GM12864 (cell line): ENCODE results near the gene OPCML.

Experiments used
- DNase-seq: peaks from one replicate; pipeline ENCODE4 v3.0.0-alpha.2; 2011; ENCODE audit warnings: low read depth
- H3K4me3 ChIP-seq: 2 replicates; pipeline ENCODE4 v1.5.1; 2011; ENCODE audit warnings: mild to moderate bottlenecking, low read depth, low read length, control low read depth
- CTCF ChIP-seq: IDR thresholded peaks from 2 replicates; pipeline ENCODE4 v1.5.1; 2011; ENCODE audit warnings: low read depth, mild to moderate bottlenecking, moderate library complexity, low read length, control low read depth, inconsistent platforms; ENCODE audit errors: missing control alignments

The OPCML gene

DNA sequence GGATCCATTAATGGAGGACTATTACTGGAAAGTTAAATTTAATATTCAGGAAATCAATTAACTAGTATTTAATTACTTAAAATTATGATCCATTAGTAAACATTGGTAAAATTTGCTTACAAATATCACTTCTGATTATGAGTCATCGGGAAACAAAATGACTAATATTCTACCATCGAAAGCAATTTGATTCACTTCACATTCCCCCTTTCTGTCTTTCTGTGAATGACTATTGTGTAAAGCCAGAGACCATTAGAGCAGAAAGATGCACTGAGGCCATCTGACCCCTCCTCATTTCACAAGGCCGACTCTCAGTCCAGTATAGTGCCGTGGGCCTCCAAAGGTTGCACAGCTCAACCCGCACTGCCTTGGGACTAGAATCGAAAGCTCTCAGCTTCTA is 619.0 kb downstream of the OPCML start:
- DNase-seq, result no peak
- no peak overlapping the region for H3K4me3 ChIP-seq
- no peak for TF ChIP-seq CTCF

GRCh38 chr11:132911186-132911585 is 621.1 kb downstream of the OPCML start:
- H3K4me3 ChIP-seq, result no peak overlapping the region
- no peak for DNase-seq
- no peak for TF ChIP-seq CTCF

DNA sequence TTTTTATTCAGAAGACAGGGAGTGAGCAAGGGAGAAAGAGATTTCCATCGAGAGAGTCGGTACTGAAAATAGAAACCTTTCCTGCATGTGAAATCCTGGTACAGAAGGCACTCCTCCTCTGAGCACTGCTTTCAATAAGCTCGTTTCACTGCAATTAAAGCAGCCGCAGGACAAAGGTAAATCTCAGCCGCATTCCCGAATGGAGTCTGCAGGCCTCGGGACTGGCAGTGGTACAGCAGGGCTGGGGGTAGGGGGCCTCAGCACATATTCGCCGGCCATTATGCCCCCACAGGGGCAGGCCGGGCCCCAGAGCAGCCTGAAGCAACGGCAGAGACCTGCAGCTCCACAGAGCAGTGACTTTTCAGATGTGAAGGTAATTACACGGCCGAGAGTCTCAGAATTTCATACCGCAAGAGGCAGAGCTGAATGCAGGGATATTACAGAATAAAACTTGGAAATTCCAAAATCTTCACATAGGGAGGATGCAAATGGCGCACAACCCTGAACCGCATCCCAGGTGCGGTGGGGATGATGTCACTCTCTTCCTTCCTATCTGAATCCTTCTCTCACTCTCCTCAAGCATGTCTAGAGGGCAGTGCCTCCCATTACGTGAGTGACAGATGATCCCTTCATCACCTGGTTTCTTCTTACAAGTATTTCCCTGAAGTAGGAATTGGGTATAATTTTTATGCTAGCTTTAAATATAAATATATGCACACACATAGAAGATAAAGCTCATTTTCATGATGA is 622.1 kb downstream of the OPCML start:
- TF ChIP-seq CTCF, result no peak
- no peak overlapping the region for H3K4me3 ChIP-seq
- no peak for DNase-seq

DNA sequence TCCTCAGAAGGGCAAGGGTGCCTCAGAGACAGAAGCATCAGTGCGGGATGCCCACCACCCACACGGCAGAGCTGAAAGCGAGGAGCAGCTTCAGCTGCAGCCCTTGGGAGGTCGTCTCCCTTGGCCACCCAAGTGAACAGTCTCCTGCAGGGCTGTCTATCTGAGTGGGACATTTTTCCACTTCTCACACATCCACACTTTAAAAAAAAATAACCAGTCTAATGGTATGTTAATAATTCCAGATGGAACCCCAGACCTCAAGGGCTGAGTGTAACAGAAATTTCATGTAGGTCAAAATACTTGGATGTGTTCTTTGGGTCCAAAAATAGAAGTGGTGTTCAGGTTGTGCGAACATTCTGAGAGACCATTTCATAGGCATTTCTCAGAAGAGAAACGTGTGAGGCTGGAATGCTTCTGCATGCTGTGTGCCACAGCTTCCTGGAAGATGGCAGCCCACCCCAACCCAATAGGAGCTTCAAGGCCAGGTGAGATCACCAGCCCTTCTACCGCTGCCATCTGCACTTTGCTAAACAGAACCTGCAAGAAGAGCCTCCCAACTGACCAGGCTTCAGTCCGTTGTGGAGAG is 623.2 kb downstream of the OPCML start:
- H3K4me3 ChIP-seq, result no peak overlapping the region
- no peak for TF ChIP-seq CTCF
- DNase-seq, result no peak

- no peak for DNase-seq
- no peak overlapping the region for H3K4me3 ChIP-seq
- no peak for TF ChIP-seq CTCF
Observed at GRCh38 chr11:132908414-132908810, 623.9 kb downstream of the OPCML start.

DNA sequence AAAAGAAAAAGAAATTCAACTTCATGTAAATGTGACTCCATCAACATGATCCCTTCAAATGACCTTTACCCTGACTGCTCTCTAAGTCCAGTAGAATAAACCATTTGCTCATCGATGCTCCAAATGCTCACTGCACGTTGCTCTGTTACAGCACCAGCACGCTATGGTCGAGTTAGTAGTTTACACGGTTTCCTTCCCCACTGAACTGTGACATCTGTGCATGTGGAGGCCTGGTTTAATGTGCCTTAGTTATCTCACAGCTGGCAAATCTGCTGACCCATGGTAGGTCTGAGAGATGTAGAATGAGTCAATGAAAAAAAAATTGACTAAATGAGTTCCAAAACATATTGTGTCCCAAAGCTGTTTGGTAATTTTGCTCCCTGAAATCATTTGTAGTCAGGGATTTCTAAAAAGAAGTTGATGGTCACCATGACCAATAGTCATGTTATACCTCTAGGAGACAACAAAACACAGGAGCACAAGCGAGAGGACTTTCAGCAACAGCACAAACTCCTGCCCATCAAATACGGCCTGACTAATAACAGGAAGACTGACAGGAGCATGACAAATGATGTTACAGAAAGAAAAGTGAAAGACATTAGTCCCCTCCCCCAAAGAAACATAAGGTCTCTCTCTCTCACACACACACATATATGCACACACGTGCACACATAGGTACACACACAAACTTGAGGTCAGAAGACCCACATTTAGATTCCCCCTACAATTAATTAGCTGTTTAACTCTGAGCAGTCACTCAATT is 624.5 kb downstream of the OPCML start:
- no peak for DNase-seq
- H3K4me3 ChIP-seq, result no peak overlapping the region
- TF ChIP-seq CTCF, result no peak
